ENCODE data around the gene SMOC2.

DNA sequence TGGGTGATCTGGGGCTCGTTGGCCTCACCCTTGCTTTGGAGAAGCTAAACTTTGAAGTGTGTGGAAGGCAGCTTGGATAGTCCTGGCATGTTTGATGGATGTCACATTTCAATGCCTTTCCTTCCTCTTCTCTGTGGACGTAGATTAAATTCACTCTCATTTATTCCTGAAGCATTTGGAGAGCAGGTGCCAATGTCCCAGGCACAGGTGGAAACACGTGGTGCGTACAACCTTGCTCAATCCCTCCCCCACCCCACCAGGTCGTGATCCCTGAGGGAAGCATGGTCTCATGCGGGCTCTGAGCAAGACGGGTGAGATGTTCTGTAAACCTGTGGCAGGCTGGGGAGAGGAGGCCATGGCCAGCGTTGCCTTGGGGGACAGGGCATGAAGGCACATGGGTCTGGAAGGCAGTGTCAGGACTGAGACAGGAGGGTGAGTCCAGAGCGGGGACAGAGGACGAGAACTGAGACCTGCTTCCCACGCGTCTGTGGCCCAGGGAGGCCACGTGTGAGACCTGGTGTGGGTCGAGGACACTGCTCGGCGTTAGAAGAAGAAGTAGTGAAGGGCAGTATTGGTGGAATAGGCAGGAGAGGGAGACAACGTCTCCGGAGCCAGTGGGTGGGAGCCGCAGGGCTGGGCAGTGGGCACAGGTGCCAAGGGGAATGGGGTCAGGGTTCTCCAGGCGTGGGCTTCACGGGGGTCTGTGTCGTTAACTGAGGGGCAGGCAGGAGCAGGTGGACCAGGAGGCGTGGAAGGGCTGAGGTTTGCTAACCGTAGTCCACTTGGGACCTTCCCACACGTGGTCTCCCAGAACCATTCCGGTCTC is 34.4 kb downstream of the SMOC2 start:
- TF ChIP-seq, protein P1, sequence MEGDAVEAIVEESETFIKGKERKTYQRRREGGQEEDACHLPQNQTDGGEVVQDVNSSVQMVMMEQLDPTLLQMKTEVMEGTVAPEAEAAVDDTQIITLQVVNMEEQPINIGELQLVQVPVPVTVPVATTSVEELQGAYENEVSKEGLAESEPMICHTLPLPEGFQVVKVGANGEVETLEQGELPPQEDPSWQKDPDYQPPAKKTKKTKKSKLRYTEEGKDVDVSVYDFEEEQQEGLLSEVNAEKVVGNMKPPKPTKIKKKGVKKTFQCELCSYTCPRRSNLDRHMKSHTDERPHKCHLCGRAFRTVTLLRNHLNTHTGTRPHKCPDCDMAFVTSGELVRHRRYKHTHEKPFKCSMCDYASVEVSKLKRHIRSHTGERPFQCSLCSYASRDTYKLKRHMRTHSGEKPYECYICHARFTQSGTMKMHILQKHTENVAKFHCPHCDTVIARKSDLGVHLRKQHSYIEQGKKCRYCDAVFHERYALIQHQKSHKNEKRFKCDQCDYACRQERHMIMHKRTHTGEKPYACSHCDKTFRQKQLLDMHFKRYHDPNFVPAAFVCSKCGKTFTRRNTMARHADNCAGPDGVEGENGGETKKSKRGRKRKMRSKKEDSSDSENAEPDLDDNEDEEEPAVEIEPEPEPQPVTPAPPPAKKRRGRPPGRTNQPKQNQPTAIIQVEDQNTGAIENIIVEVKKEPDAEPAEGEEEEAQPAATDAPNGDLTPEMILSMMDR (conservative IDR thresholded peaks at IDR 0.05; ENCODE audit: low read depth, low read length): no peak
- no peak for TF ChIP-seq RCOR1 (IDR thresholded peaks at IDR 0.05; ENCODE audit: insufficient replicate concordance, low read length)
- no peak for TF ChIP-seq POLR2A (IDR thresholded peaks at IDR 0.05; ENCODE audit: low read depth, low read length)
- TF ChIP-seq MXI1 (IDR thresholded peaks at IDR 0.05; ENCODE audit: borderline replicate concordance, low read depth, low read length): no peak
- no peak for TF ChIP-seq RFX5 (IDR thresholded peaks at IDR 0.05; ENCODE audit: low read depth, low read length)
- no peak for TF ChIP-seq NFE2L2 (IDR thresholded peaks at IDR 0.05; ENCODE audit: low read depth, low read length)

All from IMR-90 (cell line).